Kidney (tissue), 14 donors: Measurements from ENCODE around the gene CCDC80. TPM values are rescaled to one million over a fixed set of nuclear protein-coding genes. Genes with fewer than 3 reads are reported as not detected.

Experiments used
- DNase-seq, 5 donors: peaks; one replicate each; pipeline ENCODE4 v3.0.0-alpha.2; 2013 to 2020
- FAIRE-seq: peaks from 2 replicates; lab custom pipeline; 2012; peaks lifted over from hg19 to GRCh38; lab: Jason Lieb, UNC
- H3K27ac ChIP-seq, 2 donors: one replicate each; pipeline ENCODE4 v1.7.0; 2013; ENCODE audit warnings: low read depth in 2 of 2, low read length in 2 of 2, inconsistent platforms in 1 of 2
- H3K27me3 ChIP-seq: one replicate; pipeline ENCODE4 v1.7.1; 2013; ENCODE audit warnings: low read length, inconsistent platforms; ENCODE audit not compliant: control insufficient read depth, insufficient read depth
- H3K36me3 ChIP-seq, 3 donors: one replicate each; pipeline versions ENCODE4 v1.7.0 to v1.7.1; 2013; ENCODE audit warnings: low read length in 3 of 3, control low read depth in 1 of 3, inconsistent platforms in 1 of 3; ENCODE audit not compliant: insufficient read depth in 3 of 3, control insufficient read depth in 2 of 3
- H3K4me1 ChIP-seq, 3 donors: one replicate each; pipeline versions ENCODE4 v1.7.0 to v1.7.1; 2013; ENCODE audit warnings: low read length in 3 of 3, inconsistent platforms in 1 of 3, low read depth in 1 of 3; ENCODE audit not compliant: control insufficient read depth in 2 of 3, insufficient read depth in 2 of 3
- H3K4me3 ChIP-seq, 3 donors: one replicate each; pipeline versions ENCODE4 v1.7.0 to v1.8.1; 2013; ENCODE audit warnings: low read length in 3 of 3, control low read depth in 1 of 3, inconsistent platforms in 1 of 3
- H3K9ac ChIP-seq, 3 donors: one replicate each; pipeline versions ENCODE4 v1.7.0 to v1.7.1; 2013; ENCODE audit warnings: low read length in 3 of 3, control low read depth in 1 of 3, inconsistent platforms in 1 of 3
- H3K9me3 ChIP-seq, 3 donors: one replicate each; pipeline versions ENCODE4 v1.7.0 to v1.7.1; 2013; ENCODE audit warnings: low read length in 3 of 3, control low read depth in 1 of 3, inconsistent platforms in 1 of 3; ENCODE audit not compliant: control insufficient read depth in 2 of 3, insufficient read depth in 1 of 3
- intact Hi-C: fragments of 100-400 bp; cut with DNase I; formaldehyde crosslinking; loops from one replicate; pipeline ENCODE4 v1.11.1; 2022
- polyA plus RNA-seq: library from polyadenylated mRNA; stranded (reverse); fragments of 350-450 nt; fragmentation: Illumina TruSeq; extraction: RNeasy Lipid Tissue Mini Kit (QIAGEN cat#74804); gene quantifications from one replicate; pipeline ENCODE4 v1.2.3, GENCODE V29; 2014; ENCODE audit warnings: low read depth, low replicate concordance; ENCODE audit not compliant: insufficient read depth
- total RNA-seq: library from RNA; stranded (reverse); fragmentation: NEBNext Ultra II Directional; extraction: Animal tissue kit (Norgen Biotek cat#: 25700); gene quantifications from one replicate; pipeline ENCODE4 v1.2.1, GENCODE V29; 2021
- TF ChIP-seq, protein P1 (sequence below): IDR thresholded peaks from 3 replicates; pipeline ENCODE4 v1.5.1; 2012; ENCODE audit warnings: mild to moderate bottlenecking, moderate library complexity, borderline replicate concordance; ENCODE audit not compliant: insufficient read depth; ENCODE audit errors: extremely low read depth
- donor health status: control.
- donor health status: control.
- donor health status: control.
- donor health status: control.
- donor health status: control.
- donor health status: DM: yes; HTN: yes; CAD: no.
- donor health status: Normal renal cell carcinoma (clear cell type).

CCDC80 gene
- total and polyA plus RNA-seq, 2 donors from 2014 or later = 12.0 to 57.5 TPM

GRCh38 chr3:112688819-112689218 is 47.9 kb upstream of the CCDC80 start:
- no peaks in the 10 kb centered on the region for H3K27me3 ChIP-seq
- FAIRE-seq (no peak), DNase-seq (no peak)
- H3K9me3 ChIP-seq = peaks cover 0 to 2% (median 0%) of the 10 kb centered on the region in 3 donors
- TF ChIP-seq, protein P1, sequence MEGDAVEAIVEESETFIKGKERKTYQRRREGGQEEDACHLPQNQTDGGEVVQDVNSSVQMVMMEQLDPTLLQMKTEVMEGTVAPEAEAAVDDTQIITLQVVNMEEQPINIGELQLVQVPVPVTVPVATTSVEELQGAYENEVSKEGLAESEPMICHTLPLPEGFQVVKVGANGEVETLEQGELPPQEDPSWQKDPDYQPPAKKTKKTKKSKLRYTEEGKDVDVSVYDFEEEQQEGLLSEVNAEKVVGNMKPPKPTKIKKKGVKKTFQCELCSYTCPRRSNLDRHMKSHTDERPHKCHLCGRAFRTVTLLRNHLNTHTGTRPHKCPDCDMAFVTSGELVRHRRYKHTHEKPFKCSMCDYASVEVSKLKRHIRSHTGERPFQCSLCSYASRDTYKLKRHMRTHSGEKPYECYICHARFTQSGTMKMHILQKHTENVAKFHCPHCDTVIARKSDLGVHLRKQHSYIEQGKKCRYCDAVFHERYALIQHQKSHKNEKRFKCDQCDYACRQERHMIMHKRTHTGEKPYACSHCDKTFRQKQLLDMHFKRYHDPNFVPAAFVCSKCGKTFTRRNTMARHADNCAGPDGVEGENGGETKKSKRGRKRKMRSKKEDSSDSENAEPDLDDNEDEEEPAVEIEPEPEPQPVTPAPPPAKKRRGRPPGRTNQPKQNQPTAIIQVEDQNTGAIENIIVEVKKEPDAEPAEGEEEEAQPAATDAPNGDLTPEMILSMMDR = no peak
- intact Hi-C loops = no loop called here
- no peaks in the 10 kb centered on the region for H3K4me1 ChIP-seq
- H3K4me3 ChIP-seq = no peak overlapping the region
- no peak overlapping the region for H3K9ac ChIP-seq
- no peak overlapping the region for H3K27ac ChIP-seq
- H3K36me3 ChIP-seq = no peaks in the 10 kb centered on the region

- DNase-seq = no peak
- no peak overlapping the region for H3K27ac ChIP-seq
- no peak for FAIRE-seq
- no peaks in the 10 kb centered on the region for H3K9me3 ChIP-seq
- no peaks in the 10 kb centered on the region for H3K36me3 ChIP-seq
- no peaks in the 10 kb centered on the region for H3K4me1 ChIP-seq
- no peaks in the 10 kb centered on the region for H3K27me3 ChIP-seq
- H3K4me3 ChIP-seq = no peak overlapping the region
- TF ChIP-seq, protein P1 = no peak
- intact Hi-C loops = no loop called here
- no peak overlapping the region for H3K9ac ChIP-seq
Measured at GRCh38 chr3:112688085-112688769, 47.3 kb upstream of the CCDC80 start.

DNA sequence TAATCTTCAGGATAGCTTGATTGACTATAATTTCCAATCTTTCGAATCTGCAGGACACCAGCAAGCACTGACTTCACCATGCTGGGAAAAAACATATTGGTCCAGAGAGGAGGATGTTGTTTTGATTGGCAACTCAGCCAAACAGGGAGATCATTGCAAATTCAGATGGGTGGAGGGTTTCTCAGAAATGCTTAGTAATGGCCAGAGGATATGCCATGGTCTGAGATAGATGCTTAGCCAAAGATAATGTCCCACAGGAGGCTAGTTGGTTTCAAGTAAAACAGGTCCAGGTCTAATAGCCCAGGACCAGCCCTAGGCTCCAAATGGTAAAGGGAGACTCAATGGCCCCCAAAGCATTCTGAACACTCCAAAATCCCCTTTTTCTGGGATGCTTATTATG is 46.7 kb upstream of the CCDC80 start:
- H3K27me3 ChIP-seq = no peaks in the 10 kb centered on the region
- DNase-seq = no peak
- H3K27ac ChIP-seq = no peak overlapping the region
- TF ChIP-seq, protein P1 = no peak
- no peak for FAIRE-seq
- no peak overlapping the region for H3K4me3 ChIP-seq
- H3K36me3 ChIP-seq = no peaks in the 10 kb centered on the region
- no peaks in the 10 kb centered on the region for H3K4me1 ChIP-seq
- H3K9me3 ChIP-seq = no peaks in the 10 kb centered on the region
- no peak overlapping the region for H3K9ac ChIP-seq
- intact Hi-C loops = no loop called here
